K562 (cell line): ENCODE data around the gene AMFR. TPM values are rescaled to one million over a fixed set of nuclear protein-coding genes. Genes with fewer than 3 reads are reported as not detected.

Experiments used
- ARNT ChIP-seq, 2 experiments: fragments of 450-650 bp; IDR thresholded peaks; 2 replicates each; pipeline ENCODE4 v1.6.1; 2016; ENCODE audit warnings: mild to moderate bottlenecking in 1 of 2
- BRD9 ChIP-seq: fragments of 450-650 bp; IDR thresholded peaks from 2 replicates; pipeline ENCODE4 v1.6.1; 2018; ENCODE audit warnings: low read depth; ENCODE audit not compliant: partially characterized antibody
- E2F3 ChIP-seq: fragments of 250-450 bp; sonication (Bioruptor Pico); IDR thresholded peaks from 2 replicates; pipeline ENCODE4 v1.4.0; 2020; ENCODE audit warnings: mild to moderate bottlenecking
- FOXA1 ChIP-seq: fragments of 450-650 bp; IDR thresholded peaks from 2 replicates; pipeline ENCODE4 v1.6.1; 2016; ENCODE audit warnings: mild to moderate bottlenecking, borderline replicate concordance
- KLF16 ChIP-seq: IDR thresholded peaks from 2 replicates; pipeline ENCODE4 v1.6.1; 2016; ENCODE audit warnings: antibody characterized with exemption
- MECOM ChIP-seq: fragments of 250-450 bp; sonication (Bioruptor Pico); IDR thresholded peaks from 2 replicates; pipeline ENCODE4 v1.8.0; 2022; ENCODE audit warnings: inconsistent platforms
- MEF2D ChIP-seq: conservative IDR thresholded peaks from 2 replicates; pipeline ENCODE4 v1.6.1; 2016; ENCODE audit warnings: low read depth, missing genetic modification characterization, missing compliant biosample characterization
- MTA1 ChIP-seq: fragments of 450-650 bp; IDR thresholded peaks from 2 replicates; pipeline ENCODE4 v1.6.1; 2017; ENCODE audit warnings: borderline replicate concordance
- MXI1 ChIP-seq: IDR thresholded peaks from 2 replicates; pipeline ENCODE4 v1.6.1; 2011; ENCODE audit warnings: low read depth, mild to moderate bottlenecking, improper control_type of control experiment, low read length
- MYC ChIP-seq, 2 experiments: fragments of 250-450 bp in 1 of 2; sonication (Bioruptor Pico) in 1 of 2; IDR thresholded peaks; 2 replicates each; pipeline versions ENCODE4 v1.5.1 to v1.6.1; 2012 to 2021; ENCODE audit warnings: low read depth in 2 of 2, borderline replicate concordance in 1 of 2, improper control_type of control experiment in 1 of 2, low read length in 1 of 2, mild to moderate bottlenecking in 1 of 2, moderate library complexity in 1 of 2
- RBBP5 ChIP-seq: fragments of 200-600 bp; sonication (generic); IDR thresholded peaks from 2 replicates; pipeline ENCODE4 v1.6.1; 2012; ENCODE audit warnings: borderline replicate concordance, mild to moderate bottlenecking, low read length, control low read depth, inconsistent platforms; ENCODE audit not compliant: insufficient read depth, poor library complexity, severe bottlenecking
- SMARCC2 ChIP-seq: fragments of 450-650 bp; IDR thresholded peaks from 2 replicates; pipeline ENCODE4 v1.6.1; 2017; ENCODE audit warnings: antibody characterized with exemption, moderate library complexity, mild to moderate bottlenecking, low read depth
- TCFL5 ChIP-seq: fragments of 250-450 bp; sonication (Bioruptor Pico); conservative IDR thresholded peaks from 2 replicates; pipeline ENCODE4 v1.6.1; 2021; ENCODE audit warnings: mild to moderate bottlenecking, moderate library complexity, matching md5 sums
- TOE1 ChIP-seq, 2 experiments: fragments of 450-650 bp in 1 of 2; sonication (generic) in 1 of 2; formaldehyde crosslinking in 1 of 2; IDR thresholded peaks; 2 replicates each; pipeline versions ENCODE4 v1.7.1 to v1.8.0; 2016 to 2022; ENCODE audit warnings: borderline replicate concordance in 2 of 2, mild to moderate bottlenecking in 2 of 2, antibody characterized with exemption in 1 of 2, inconsistent platforms in 1 of 2, low read depth in 1 of 2, missing genetic modification reagents in 1 of 2, moderate library complexity in 1 of 2
- TSC22D4 ChIP-seq: fragments of 450-650 bp; IDR thresholded peaks from 2 replicates; pipeline ENCODE4 v1.6.1; 2016; ENCODE audit warnings: missing genetic modification characterization, missing biosample characterization, control low read depth
- XRCC5 ChIP-seq: fragments of 200-400 bp; formaldehyde crosslinking; IDR thresholded peaks from 2 replicates; pipeline ENCODE4 v1.6.1; 2017; ENCODE audit warnings: low read depth, mild to moderate bottlenecking, low read length
- ZC3H8 ChIP-seq: fragments of 450-650 bp; IDR thresholded peaks from 2 replicates; pipeline ENCODE4 v1.6.1; 2017
- ZNF165 ChIP-seq: fragments of 250-450 bp; sonication (Bioruptor Pico); IDR thresholded peaks from 2 replicates; pipeline ENCODE4 v1.4.0; 2020; ENCODE audit warnings: borderline replicate concordance
- ZNF583 ChIP-seq: fragments of 250-450 bp; sonication (Bioruptor Pico); IDR thresholded peaks from 2 replicates; pipeline ENCODE4 v1.4.0; 2020
- polyA plus RNA-seq, 8 experiments: library from polyadenylated mRNA; depleted of rRNA in 4 of 8; stranded (reverse) in 5 of 8; unstranded in 3 of 8; fragments of >200 nt; fragmentation: Nextera tagmentation in 2 of 8; fragmentation: Illumina TruSeq in 1 of 8; extraction: Ambion mirVana in 2 of 8; extraction: Trizol in 1 of 8; gene quantifications; 2 replicates each; pipeline versions ENCODE4 v1.2.1 to v1.2.3, GENCODE V29; 2011 to 2014; ENCODE audit warnings: inconsistent platforms in 1 of 8, missing spikeins in 1 of 8
- total RNA-seq, 7 experiments: library from RNA; depleted of rRNA in 6 of 7; stranded (reverse); fragments of >200 nt in 6 of 7; fragmentation: Illumina TruSeq in 2 of 7; extraction: Trizol in 2 of 7; gene quantifications; 2 replicates each; pipeline versions ENCODE4 v1.2.1 to v1.2.3, GENCODE V29; 2011 to 2021; ENCODE audit warnings: low replicate concordance in 1 of 7
- TF ChIP-seq, protein P1 (sequence below): fragments of 250-450 bp; sonication (Bioruptor Pico); IDR thresholded peaks from 2 replicates; pipeline ENCODE4 v1.8.0; 2022; ENCODE audit warnings: moderate library complexity, mild to moderate bottlenecking, inconsistent platforms
- TF ChIP-seq, protein P2 (sequence below), 2 experiments: fragments of 450-650 bp; conservative IDR thresholded peaks; 2 replicates each; pipeline ENCODE4 v1.6.1; 2017; ENCODE audit warnings: mild to moderate bottlenecking in 2 of 2, moderate library complexity in 2 of 2
- TF ChIP-seq, protein P3 (sequence below), 2 experiments: IDR thresholded peaks; 2 replicates each; pipeline ENCODE4 v1.6.1; 2012; ENCODE audit warnings: improper control_type of control experiment in 2 of 2, low read depth in 2 of 2, low read length in 2 of 2, borderline replicate concordance in 1 of 2
- TF ChIP-seq, protein P4 (sequence below), 3 experiments: fragments of 200-800 bp in 1 of 3; sonication (Bioruptor generic) in 1 of 3; sonication (generic) in 1 of 3; formaldehyde crosslinking in 1 of 3; IDR thresholded peaks; 2 replicates each; pipeline versions ENCODE4 v1.6.1 to v1.8.0; 2016 to 2022; ENCODE audit warnings: mild to moderate bottlenecking in 2 of 3, missing compliant biosample characterization in 2 of 3, missing genetic modification characterization in 2 of 3, missing genetic modification reagents in 1 of 3

Gene AMFR
- total and polyA plus RNA-seq, 9 of the 15 experiments (the other 6 are each of a cell fraction or from before 2014, with no cell fraction given) = 15.6 to 113 (median 58.4) TPM

DNA sequence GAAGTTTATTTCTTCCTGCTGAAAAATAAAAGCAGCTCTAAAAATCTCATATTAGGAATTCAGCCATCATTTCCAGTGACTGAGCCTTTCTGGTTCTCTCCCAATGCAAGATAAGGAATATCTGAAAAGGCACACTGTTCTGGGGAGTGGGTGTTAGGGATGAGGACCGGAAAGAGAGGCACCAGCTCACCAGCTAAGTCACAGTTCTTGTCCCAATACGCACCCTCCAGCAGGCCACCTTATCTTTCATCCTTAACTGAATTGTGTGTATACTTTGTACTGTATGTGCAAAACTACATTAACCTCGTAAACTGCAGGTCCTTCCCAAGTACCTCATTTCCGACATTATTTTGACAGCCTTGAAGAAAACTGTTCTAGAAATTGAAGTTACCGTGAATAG lies 11.0 kb downstream of the AMFR start (continued):
- TF ChIP-seq MTA1 = 0 out of 2 replicates have a peak, but pooled peaks have one; percentile 14
- no peak for TF ChIP-seq RBBP5
- TF ChIP-seq MXI1 = no peak
- peak; percentile 35; the same call in 1 of the 2 replicates for TF ChIP-seq MYC (IDR thresholded peaks at IDR 0.05; ENCODE audit: low read depth, low read length)
- no peak for TF ChIP-seq MYC (CRISPR knock-in tag; IDR thresholded peaks at IDR 0.05; ENCODE audit: borderline replicate concordance, low read depth)
- no peak for TF ChIP-seq FOXA1
- TF ChIP-seq, protein P1, sequence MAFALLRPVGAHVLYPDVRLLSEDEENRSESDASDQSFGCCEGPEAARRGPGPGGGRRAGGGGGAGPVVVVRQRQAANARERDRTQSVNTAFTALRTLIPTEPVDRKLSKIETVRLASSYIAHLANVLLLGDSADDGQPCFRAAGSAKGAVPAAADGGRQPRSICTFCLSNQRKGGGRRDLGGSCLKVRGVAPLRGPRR (CRISPR knock-in tag) = no peak
- no peak for TF ChIP-seq TCFL5
- TF ChIP-seq SMARCC2 = peak; percentile 66; the same call in 1 of the 2 replicates
- no peak for TF ChIP-seq TSC22D4 (tag)
- TF ChIP-seq, protein P2, sequence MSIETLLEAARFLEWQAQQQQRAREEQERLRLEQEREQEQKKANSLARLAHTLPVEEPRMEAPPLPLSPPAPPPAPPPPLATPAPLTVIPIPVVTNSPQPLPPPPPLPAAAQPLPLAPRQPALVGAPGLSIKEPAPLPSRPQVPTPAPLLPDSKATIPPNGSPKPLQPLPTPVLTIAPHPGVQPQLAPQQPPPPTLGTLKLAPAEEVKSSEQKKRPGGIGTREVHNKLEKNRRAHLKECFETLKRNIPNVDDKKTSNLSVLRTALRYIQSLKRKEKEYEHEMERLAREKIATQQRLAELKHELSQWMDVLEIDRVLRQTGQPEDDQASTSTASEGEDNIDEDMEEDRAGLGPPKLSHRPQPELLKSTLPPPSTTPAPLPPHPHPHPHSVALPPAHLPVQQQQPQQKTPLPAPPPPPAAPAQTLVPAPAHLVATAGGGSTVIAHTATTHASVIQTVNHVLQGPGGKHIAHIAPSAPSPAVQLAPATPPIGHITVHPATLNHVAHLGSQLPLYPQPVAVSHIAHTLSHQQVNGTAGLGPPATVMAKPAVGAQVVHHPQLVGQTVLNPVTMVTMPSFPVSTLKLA (conservative IDR thresholded peaks at IDR 0.05) = 0 out of 4 replicates have a peak, but pooled peaks of 1 of the 2 experiments have one; percentile 17
- TF ChIP-seq ZNF583 (CRISPR knock-in tag) = no peak
- no peak for TF ChIP-seq ZC3H8
- no peak for TF ChIP-seq E2F3 (CRISPR knock-in tag)
- peak; percentile 65; the same call in 1 of the 2 replicates for TF ChIP-seq KLF16
- no peak for TF ChIP-seq MECOM (CRISPR knock-in tag)
- TF ChIP-seq, protein P3, sequence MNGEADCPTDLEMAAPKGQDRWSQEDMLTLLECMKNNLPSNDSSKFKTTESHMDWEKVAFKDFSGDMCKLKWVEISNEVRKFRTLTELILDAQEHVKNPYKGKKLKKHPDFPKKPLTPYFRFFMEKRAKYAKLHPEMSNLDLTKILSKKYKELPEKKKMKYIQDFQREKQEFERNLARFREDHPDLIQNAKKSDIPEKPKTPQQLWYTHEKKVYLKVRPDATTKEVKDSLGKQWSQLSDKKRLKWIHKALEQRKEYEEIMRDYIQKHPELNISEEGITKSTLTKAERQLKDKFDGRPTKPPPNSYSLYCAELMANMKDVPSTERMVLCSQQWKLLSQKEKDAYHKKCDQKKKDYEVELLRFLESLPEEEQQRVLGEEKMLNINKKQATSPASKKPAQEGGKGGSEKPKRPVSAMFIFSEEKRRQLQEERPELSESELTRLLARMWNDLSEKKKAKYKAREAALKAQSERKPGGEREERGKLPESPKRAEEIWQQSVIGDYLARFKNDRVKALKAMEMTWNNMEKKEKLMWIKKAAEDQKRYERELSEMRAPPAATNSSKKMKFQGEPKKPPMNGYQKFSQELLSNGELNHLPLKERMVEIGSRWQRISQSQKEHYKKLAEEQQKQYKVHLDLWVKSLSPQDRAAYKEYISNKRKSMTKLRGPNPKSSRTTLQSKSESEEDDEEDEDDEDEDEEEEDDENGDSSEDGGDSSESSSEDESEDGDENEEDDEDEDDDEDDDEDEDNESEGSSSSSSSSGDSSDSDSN (IDR thresholded peaks at IDR 0.05; ENCODE audit: borderline replicate concordance in 1 of 2, low read depth in 2 of 2, low read length in 2 of 2) = 0 out of 4 replicates have a peak, but pooled peaks have one; percentile 15 to 36
- TF ChIP-seq BRD9 = no peak
- no peak for TF ChIP-seq XRCC5
- 0 out of 4 replicates have a peak, but pooled peaks of 1 of the 2 experiments have one; percentile 25 for TF ChIP-seq ARNT (IDR thresholded peaks at IDR 0.05)
- TF ChIP-seq MEF2D (tag) = no peak
- no peak for TF ChIP-seq ZNF165
- TF ChIP-seq, protein P4, sequence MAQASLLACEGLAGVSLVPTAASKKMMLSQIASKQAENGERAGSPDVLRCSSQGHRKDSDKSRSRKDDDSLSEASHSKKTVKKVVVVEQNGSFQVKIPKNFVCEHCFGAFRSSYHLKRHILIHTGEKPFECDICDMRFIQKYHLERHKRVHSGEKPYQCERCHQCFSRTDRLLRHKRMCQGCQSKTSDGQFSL (CRISPR knock-in tag; IDR thresholded peaks at IDR 0.05) = no peak
- TF ChIP-seq, protein P4 (tag; IDR thresholded peaks at IDR 0.05) = no peak
- no peak for TF ChIP-seq TOE1 (IDR thresholded peaks at IDR 0.05; ENCODE audit: borderline replicate concordance)
- TF ChIP-seq TOE1 (CRISPR knock-in tag; IDR thresholded peaks at IDR 0.05; ENCODE audit: borderline replicate concordance, low read depth) = no peak
